Muscle of back (tissue), 11 donors: ENCODE measurements around the gene FOXP1. TPM values are rescaled to one million over a fixed set of nuclear protein-coding genes. Genes with fewer than 3 reads are reported as not detected.

ENCODE experiments used
- DNase-seq, 3 donors: peaks; one replicate each; pipeline versions ENCODE4 v3.0.0 to v3.0.0-alpha.2; 2013
- polyA plus RNA-seq, 10 donors: library from polyadenylated mRNA; unstranded; fragments of 120-200 nt; gene quantifications; one replicate each; pipeline ENCODE4 v1.2.1, GENCODE V29; 2013; ENCODE audit not compliant: insufficient read length in 10 of 10

The FOXP1 gene
- polyA plus RNA-seq, 10 donors = 17.1 to 26.3 (median 20.8) TPM

- DNase-seq = no peak
Observed at GRCh38 chr3:71565976-71566375, 17.6 kb downstream of the FOXP1 start.

- no peak for DNase-seq
Observed at GRCh38 chr3:71565316-71565715, 18.2 kb downstream of the FOXP1 start.

- no peak for DNase-seq
Observed at GRCh38 chr3:71564361-71564760, 19.2 kb downstream of the FOXP1 start.

GRCh38 chr3:71563827-71564226 lies 19.7 kb downstream of the FOXP1 start:
- DNase-seq = no peak

GRCh38 chr3:71562938-71563337 lies 20.6 kb downstream of the FOXP1 start:
- DNase-seq = no peak

GRCh38 chr3:71560665-71561064 lies 22.9 kb downstream of the FOXP1 start:
- DNase-seq = no peak

- DNase-seq = no peak
Observed at GRCh38 chr3:71559578-71560162, 23.9 kb downstream of the FOXP1 start.

GRCh38 chr3:71559021-71559420 lies 24.5 kb downstream of the FOXP1 start:
- DNase-seq = no peak

- no peak for DNase-seq
Observed at GRCh38 chr3:71554649-71555048, 28.9 kb downstream of the FOXP1 start.

- peak in 1 of 3 donors; percentile 56 for DNase-seq
Observed at GRCh38 chr3:71551311-71551919, 32.1 kb downstream of the FOXP1 start.

- DNase-seq = no peak
Observed at GRCh38 chr3:71549951-71550350, 33.6 kb downstream of the FOXP1 start.

- no peak for DNase-seq
Observed at GRCh38 chr3:71548705-71549384, 34.7 kb downstream of the FOXP1 start.

GRCh38 chr3:71547249-71548198 lies 36.0 kb downstream of the FOXP1 start:
- no peak for DNase-seq

GRCh38 chr3:71546821-71547220 lies 36.7 kb downstream of the FOXP1 start:
- no peak for DNase-seq

GRCh38 chr3:71545330-71545729 lies 38.2 kb downstream of the FOXP1 start:
- no peak for DNase-seq

GRCh38 chr3:71543371-71544016 lies 40.0 kb downstream of the FOXP1 start:
- no peak for DNase-seq

- DNase-seq = peak; percentile 89 to 95 (median 95)
Observed at GRCh38 chr3:71542521-71543370, 40.8 kb downstream of the FOXP1 start.

GRCh38 chr3:71541313-71541712 lies 42.2 kb downstream of the FOXP1 start:
- no peak for DNase-seq

- DNase-seq = peak; percentile 45 to 93 (median 59)
Observed at GRCh38 chr3:71537211-71537611, 46.3 kb downstream of the FOXP1 start.

- peak in 1 of 3 donors; percentile 72 for DNase-seq
Observed at GRCh38 chr3:71536376-71536965, 47.1 kb downstream of the FOXP1 start.
